Loucy (cell line): ENCODE data around the gene ERGIC2.

Experiments used
- H2AFZ ChIP-seq: fragments of 200-600 bp; sonication (generic); 2 replicates; pipeline ENCODE4 v1.6.0; 2016; ENCODE audit warnings: antibody characterized with exemption, mild to moderate bottlenecking, low read length, moderate library complexity
- H3F3A ChIP-seq: fragments of 200-600 bp; 2 replicates; pipeline ENCODE4 v1.6.0; 2016; ENCODE audit warnings: antibody characterized with exemption, low read depth, mild to moderate bottlenecking
- H3K27me3 ChIP-seq: fragments of 200-600 bp; sonication (generic); 2 replicates; pipeline ENCODE4 v1.6.1; 2014; ENCODE audit warnings: low read length, mild to moderate bottlenecking; ENCODE audit not compliant: insufficient read depth, poor library complexity, severe bottlenecking
- H3K36me3 ChIP-seq: fragments of 200-600 bp; sonication (generic); 2 replicates; pipeline ENCODE4 v1.6.1; 2016; ENCODE audit warnings: low read length; ENCODE audit not compliant: insufficient read depth
- H3K4me1 ChIP-seq: fragments of 200-600 bp; sonication (generic); 2 replicates; pipeline ENCODE4 v1.5.1; 2014; ENCODE audit warnings: low read length, mild to moderate bottlenecking; ENCODE audit not compliant: insufficient read depth, poor library complexity, severe bottlenecking
- H3K4me2 ChIP-seq: fragments of 200-600 bp; sonication (generic); 2 replicates; pipeline ENCODE4 v1.6.0; 2014; ENCODE audit warnings: antibody characterized with exemption, low read length, low read depth, mild to moderate bottlenecking; ENCODE audit not compliant: poor library complexity, severe bottlenecking
- H3K4me3 ChIP-seq: fragments of 200-600 bp; sonication (generic); 2 replicates; pipeline ENCODE4 v1.5.1; 2014; ENCODE audit warnings: low read length, mild to moderate bottlenecking, mixed read lengths; ENCODE audit not compliant: poor library complexity, severe bottlenecking
- H3K79me2 ChIP-seq: fragments of 200-600 bp; sonication (generic); 2 replicates; pipeline ENCODE4 v1.6.1; 2014; ENCODE audit warnings: low read length; ENCODE audit not compliant: insufficient read depth
- H3K9ac ChIP-seq: fragments of 200-600 bp; sonication (generic); 2 replicates; pipeline ENCODE4 v1.6.0; 2014; ENCODE audit warnings: mild to moderate bottlenecking, low read depth, low read length, moderate library complexity; ENCODE audit not compliant: poor library complexity, severe bottlenecking
- H3K9me2 ChIP-seq: fragments of 200-600 bp; sonication (generic); replicated peaks from 2 replicates; pipeline ENCODE4 v1.6.1; 2016; ENCODE audit warnings: low read depth, low read length, mixed read lengths
- H3K9me3 ChIP-seq: fragments of 200-600 bp; sonication (generic); 2 replicates; pipeline ENCODE4 v1.6.1; 2014; ENCODE audit warnings: mild to moderate bottlenecking, antibody characterized with exemption, low read length, low read depth; ENCODE audit not compliant: insufficient read depth
- H4K20me1 ChIP-seq: fragments of 200-600 bp; sonication (generic); 2 replicates; pipeline ENCODE4 v1.6.0; 2014; ENCODE audit warnings: antibody characterized with exemption, low read length, mild to moderate bottlenecking; ENCODE audit not compliant: insufficient read depth, poor library complexity, severe bottlenecking
- EZH2phosphoT487 ChIP-seq: fragments of 200-600 bp; IDR thresholded peaks from 2 replicates; pipeline ENCODE4 v1.6.1; 2018; ENCODE audit warnings: antibody characterized with exemption, mild to moderate bottlenecking, moderate library complexity, borderline replicate concordance
- TF ChIP-seq, protein P1 (sequence below): fragments of 200-600 bp; sonication (generic); conservative IDR thresholded peaks from 2 replicates; pipeline ENCODE4 v1.5.1; 2014; ENCODE audit warnings: mild to moderate bottlenecking, antibody characterized with exemption, low read length

ERGIC2 gene

GRCh38 chr12:29310899-29311298, 70.1 kb downstream of the ERGIC2 start:
- no peak overlapping the region for H3K9ac ChIP-seq
- H2AFZ ChIP-seq = no peak overlapping the region
- H3K4me3 ChIP-seq = no peak overlapping the region
- no peaks in the 10 kb centered on the region for H4K20me1 ChIP-seq
- no peak overlapping the region for H3K4me2 ChIP-seq
- no peaks in the 10 kb centered on the region for H3K79me2 ChIP-seq
- no peaks in the 10 kb centered on the region for H3K27me3 ChIP-seq
- no peaks in the 10 kb centered on the region for H3K9me2 ChIP-seq
- H3K9me3 ChIP-seq = no peaks in the 10 kb centered on the region
- no peaks in the 10 kb centered on the region for H3F3A ChIP-seq
- no peaks in the 10 kb centered on the region for H3K4me1 ChIP-seq
- peaks cover 31% of the 10 kb centered on the region; the same call in 1 of the 2 replicates for H3K36me3 ChIP-seq
- TF ChIP-seq, protein P1, sequence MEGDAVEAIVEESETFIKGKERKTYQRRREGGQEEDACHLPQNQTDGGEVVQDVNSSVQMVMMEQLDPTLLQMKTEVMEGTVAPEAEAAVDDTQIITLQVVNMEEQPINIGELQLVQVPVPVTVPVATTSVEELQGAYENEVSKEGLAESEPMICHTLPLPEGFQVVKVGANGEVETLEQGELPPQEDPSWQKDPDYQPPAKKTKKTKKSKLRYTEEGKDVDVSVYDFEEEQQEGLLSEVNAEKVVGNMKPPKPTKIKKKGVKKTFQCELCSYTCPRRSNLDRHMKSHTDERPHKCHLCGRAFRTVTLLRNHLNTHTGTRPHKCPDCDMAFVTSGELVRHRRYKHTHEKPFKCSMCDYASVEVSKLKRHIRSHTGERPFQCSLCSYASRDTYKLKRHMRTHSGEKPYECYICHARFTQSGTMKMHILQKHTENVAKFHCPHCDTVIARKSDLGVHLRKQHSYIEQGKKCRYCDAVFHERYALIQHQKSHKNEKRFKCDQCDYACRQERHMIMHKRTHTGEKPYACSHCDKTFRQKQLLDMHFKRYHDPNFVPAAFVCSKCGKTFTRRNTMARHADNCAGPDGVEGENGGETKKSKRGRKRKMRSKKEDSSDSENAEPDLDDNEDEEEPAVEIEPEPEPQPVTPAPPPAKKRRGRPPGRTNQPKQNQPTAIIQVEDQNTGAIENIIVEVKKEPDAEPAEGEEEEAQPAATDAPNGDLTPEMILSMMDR = no peak
- TF ChIP-seq EZH2phosphoT487 = no peak

DNA sequence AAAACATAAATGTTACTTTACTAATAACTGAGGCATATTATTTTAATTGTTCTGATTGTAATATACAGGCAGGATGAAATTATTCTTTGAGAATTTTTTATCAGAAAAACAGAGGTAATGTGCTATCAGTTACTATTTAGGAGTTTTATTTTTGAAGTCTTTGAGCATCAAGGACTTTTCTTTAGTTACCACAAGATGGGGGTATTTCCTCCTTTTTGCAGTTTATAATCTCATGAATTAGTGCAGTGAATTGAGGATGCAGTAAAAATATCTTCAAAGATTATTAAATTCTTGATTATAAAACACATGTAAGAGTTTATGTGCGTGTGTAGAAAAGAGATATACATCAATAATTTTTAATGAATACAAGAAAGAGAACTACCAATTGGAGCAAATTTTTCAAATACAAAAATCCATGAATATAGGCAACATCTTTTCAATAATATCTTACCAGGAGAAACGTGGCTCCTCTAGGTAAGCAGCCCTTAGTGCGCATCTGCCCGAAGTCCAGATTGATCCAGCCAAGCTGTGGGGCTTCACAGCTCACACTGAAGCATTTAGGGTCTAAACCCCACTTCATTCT, 71.6 kb downstream of the ERGIC2 start:
- Histone ChIP-seq H3K4me2 (no peak overlapping the region), H3K9me2 (no peaks in the 10 kb centered on the region), H3K27me3 (no peaks in the 10 kb centered on the region), H3K79me2 (no peaks in the 10 kb centered on the region), H4K20me1 (no peaks in the 10 kb centered on the region), H3K9me3 (no peaks in the 10 kb centered on the region), H3F3A (no peaks in the 10 kb centered on the region), H3K36me3 (peaks cover 31% of the 10 kb centered on the region; the same call in 1 of the 2 replicates), H3K4me3 (no peak overlapping the region), H2AFZ (no peak overlapping the region), H3K9ac (no peak overlapping the region), H3K4me1 (no peaks in the 10 kb centered on the region)
- TF ChIP-seq EZH2phosphoT487 = no peak
- TF ChIP-seq, protein P1 = peak; percentile 63

GRCh38 chr12:29306682-29307081, 74.3 kb downstream of the ERGIC2 start:
- H3K9ac ChIP-seq = no peak overlapping the region
- H3K27me3 ChIP-seq = no peaks in the 10 kb centered on the region
- no peak overlapping the region for H3K4me2 ChIP-seq
- no peaks in the 10 kb centered on the region for H3K9me3 ChIP-seq
- H4K20me1 ChIP-seq = no peaks in the 10 kb centered on the region
- no peaks in the 10 kb centered on the region for H3K9me2 ChIP-seq
- no peaks in the 10 kb centered on the region for H3K4me1 ChIP-seq
- H2AFZ ChIP-seq = no peak overlapping the region
- no peak overlapping the region for H3K4me3 ChIP-seq
- no peak for TF ChIP-seq EZH2phosphoT487
- TF ChIP-seq, protein P1 = no peak
- peaks cover 17% of the 10 kb centered on the region; the same call in 1 of the 2 replicates for H3K36me3 ChIP-seq
- no peaks in the 10 kb centered on the region for H3K79me2 ChIP-seq
- H3F3A ChIP-seq = no peaks in the 10 kb centered on the region
